CD14-positive monocyte (primary cell): ENCODE data around the gene CACNA1D. TPM values are rescaled to one million over a fixed set of nuclear protein-coding genes. Genes with fewer than 3 reads are reported as not detected.
A peak's percentile ranks its signal among the peaks of the same experiment; 100 is the strongest.

Experiments used
- DNase-seq, 3 donors: peaks; one replicate each; pipeline ENCODE4 v3.0.0-alpha.2; 2011 to 2022
- H2AFZ ChIP-seq: 2 replicates; pipeline ENCODE4 v1.6.0; 2012; ENCODE audit warnings: mild to moderate bottlenecking, low read depth, low read length, inconsistent platforms; ENCODE audit not compliant: insufficient read depth, poor library complexity, severe bottlenecking
- H3K27ac ChIP-seq, 2 donors: 1 replicate in 1 of 2; 2 replicates in 1 of 2; pipeline ENCODE4 v1.5.1; 2012 to 2013; ENCODE audit warnings: low read length in 2 of 2, control low read depth in 1 of 2, inconsistent platforms in 1 of 2, low read depth in 1 of 2, mild to moderate bottlenecking in 1 of 2
- H3K27me3 ChIP-seq, 2 donors: one replicate each; pipeline versions ENCODE4 v1.6.0 to v1.6.1; 2011 to 2013; ENCODE audit warnings: low read length in 2 of 2; ENCODE audit not compliant: control insufficient read depth in 2 of 2, insufficient read depth in 2 of 2
- H3K36me3 ChIP-seq, 2 donors: replicated peaks in 1 of 2; 1 replicate in 1 of 2; 2 replicates in 1 of 2; pipeline versions ENCODE4 v1.5.1 to v1.6.1; 2012 to 2013; ENCODE audit warnings: low read length in 2 of 2, control low read depth in 1 of 2, inconsistent platforms in 1 of 2, mild to moderate bottlenecking in 1 of 2; ENCODE audit not compliant: insufficient read depth in 2 of 2, control insufficient read depth in 1 of 2
- H3K4me1 ChIP-seq, 2 donors: 1 replicate in 1 of 2; 2 replicates in 1 of 2; pipeline versions ENCODE4 v1.5.1 to v1.6.1; 2012 to 2013; ENCODE audit warnings: low read length in 2 of 2, control low read depth in 1 of 2, inconsistent platforms in 1 of 2, mild to moderate bottlenecking in 1 of 2, moderate library complexity in 1 of 2; ENCODE audit not compliant: insufficient read depth in 2 of 2, control insufficient read depth in 1 of 2
- H3K4me2 ChIP-seq: replicated peaks from 2 replicates; pipeline ENCODE3; 2012; ENCODE audit warnings: low read length, moderate library complexity, mild to moderate bottlenecking; ENCODE audit not compliant: poor library complexity, severe bottlenecking; ENCODE audit errors: extremely low read depth
- H3K4me3 ChIP-seq, 3 experiments: fragments of 200-600 bp in 1 of 3; sonication (generic) in 1 of 3; replicated peaks in 1 of 3; 1 replicate in 2 of 3; 2 replicates in 1 of 3; pipeline ENCODE4 v1.5.1; 2011 to 2013; ENCODE audit warnings: low read length in 3 of 3, mild to moderate bottlenecking in 3 of 3, control low read depth in 2 of 3, low read depth in 2 of 3, inconsistent platforms in 1 of 3, moderate library complexity in 1 of 3
- H3K79me2 ChIP-seq: 2 replicates; pipeline ENCODE4 v1.6.0; 2012; ENCODE audit warnings: mild to moderate bottlenecking, control low read depth, inconsistent platforms, low read length, moderate library complexity; ENCODE audit not compliant: insufficient read depth
- H3K9ac ChIP-seq: 2 replicates; pipeline ENCODE4 v1.6.0; 2017; ENCODE audit warnings: low read length, mild to moderate bottlenecking; ENCODE audit not compliant: insufficient read depth, poor library complexity, severe bottlenecking
- H3K9me3 ChIP-seq, 2 donors: replicated peaks in 1 of 2; 1 replicate in 1 of 2; 2 replicates in 1 of 2; pipeline versions ENCODE4 v1.5.1 to v1.6.1; 2012 to 2013; ENCODE audit warnings: low read length in 2 of 2, control low read depth in 1 of 2; ENCODE audit not compliant: control insufficient read depth in 1 of 2, insufficient read depth in 1 of 2
- H4K20me1 ChIP-seq: 2 replicates; pipeline ENCODE4 v1.6.0; 2012; ENCODE audit warnings: mild to moderate bottlenecking, low read length, control low read depth, moderate library complexity; ENCODE audit not compliant: insufficient read depth
- H3K27ac Mint-ChIP-seq, 7 donors: one replicate each; pipeline ENCODE4 v1.8.0; 2020; ENCODE audit warnings: mild to moderate bottlenecking in 7 of 7, mixed read lengths in 7 of 7, moderate library complexity in 6 of 7, inconsistent platforms in 2 of 7
- H3K27me3 Mint-ChIP-seq, 3 donors: one replicate each; pipeline ENCODE4 v1.8.0; 2021 to 2022; ENCODE audit warnings: low read depth in 3 of 3, mild to moderate bottlenecking in 3 of 3, mixed read lengths in 3 of 3, moderate library complexity in 3 of 3, inconsistent platforms in 1 of 3
- H3K36me3 Mint-ChIP-seq, 2 donors: one replicate each; pipeline ENCODE4 v1.8.0; 2020; ENCODE audit warnings: mixed read lengths in 2 of 2, inconsistent platforms in 1 of 2, mild to moderate bottlenecking in 1 of 2
- H3K4me1 Mint-ChIP-seq: one replicate; pipeline ENCODE4 v1.8.0; 2020; ENCODE audit warnings: mild to moderate bottlenecking, mixed read lengths
- H3K4me3 Mint-ChIP-seq, 2 donors: one replicate each; pipeline ENCODE4 v1.8.0; 2020; ENCODE audit warnings: mild to moderate bottlenecking in 2 of 2, mixed read lengths in 2 of 2, moderate library complexity in 1 of 2
- H3K9me3 Mint-ChIP-seq, 7 donors: one replicate each; pipeline ENCODE4 v1.8.0; 2020 to 2022; ENCODE audit warnings: mixed read lengths in 7 of 7, mild to moderate bottlenecking in 6 of 7, moderate library complexity in 6 of 7, inconsistent platforms in 2 of 7
- WGBS: methylation state at CpG from one replicate; pipeline ENCODE4 v1.1.5; 2013; ENCODE audit warnings: missing lambda C conversion rate; ENCODE audit not compliant: insufficient coverage; 5-methylcytosine and 5-hydroxymethylcytosine counted together
- intact Hi-C, 2 donors: fragments of 100-400 bp; cut with micrococcal nuclease; formaldehyde crosslinking; loops; one replicate each; pipeline versions ENCODE4 v1.15.0 to v1.15.1; 2023
- polyA plus RNA-seq, 3 donors: library from polyadenylated mRNA; depleted of rRNA in 1 of 3; unstranded in 2 of 3; stranded (reverse) in 1 of 3; fragments of 300-500 nt in 2 of 3; fragments of >200 nt in 1 of 3; fragmentation: Illumina TruSeq in 2 of 3; gene quantifications; 1 replicate in 2 of 3; 2 replicates in 1 of 3; pipeline ENCODE4 v1.2.3, GENCODE V29; 2012 to 2021
- TF ChIP-seq, protein P1 (sequence below): fragments of 200-600 bp; IDR thresholded peaks from one replicate; pipeline ENCODE4 v1.8.0; 2022; ENCODE audit warnings: antibody characterized with exemption, mild to moderate bottlenecking

CACNA1D gene
- polyA plus RNA-seq, 3 donors: 0.29 to 1.2 (median 0.98) TPM

DNA sequence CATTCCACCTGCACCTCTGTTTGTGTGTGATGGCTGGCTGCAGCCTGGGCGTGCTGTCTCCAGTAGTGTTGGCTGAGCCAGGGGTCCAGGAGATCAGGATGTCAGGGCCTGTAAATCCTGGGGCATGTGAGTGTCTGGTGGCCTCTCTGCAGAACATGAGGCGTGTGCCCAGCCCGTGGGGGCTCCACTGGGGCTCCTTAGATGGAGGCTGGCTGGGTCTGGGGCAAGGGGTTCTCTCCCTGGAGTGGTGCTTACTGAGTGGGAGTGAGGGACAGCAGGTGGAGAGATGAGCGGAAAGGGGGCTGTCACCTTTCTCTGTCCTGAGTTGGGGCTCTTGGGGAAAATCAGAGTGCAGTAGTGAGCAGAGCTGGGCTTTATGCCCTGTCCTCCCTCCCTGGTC lies 199.6 kb downstream of the CACNA1D start:
- Histone ChIP-seq H3K9me3 (no peaks in the 10 kb centered on the region), H3K27me3 (peaks cover 0 to 14% of the 10 kb centered on the region in 2 donors), H3K4me1 (no peaks in the 10 kb centered on the region), H3K9ac (no peak overlapping the region), H3K27ac (no peak overlapping the region), H3K36me3 (no peaks in the 10 kb centered on the region), H4K20me1 (no peaks in the 10 kb centered on the region), H2AFZ (no peak overlapping the region), H3K4me2 (no peak overlapping the region), H3K4me3 (no peak overlapping the region), H3K79me2 (no peaks in the 10 kb centered on the region)
- peaks cover 4% of the 10 kb centered on the region for H3K4me1 Mint-ChIP-seq
- H3K27ac Mint-ChIP-seq: no peak overlapping the region
- intact Hi-C loops: no loop called here
- no peaks in the 10 kb centered on the region for H3K36me3 Mint-ChIP-seq
- H3K27me3 Mint-ChIP-seq: peaks cover 27 to 49% (median 33%) of the 10 kb centered on the region in 3 donors
- TF ChIP-seq, protein P1, sequence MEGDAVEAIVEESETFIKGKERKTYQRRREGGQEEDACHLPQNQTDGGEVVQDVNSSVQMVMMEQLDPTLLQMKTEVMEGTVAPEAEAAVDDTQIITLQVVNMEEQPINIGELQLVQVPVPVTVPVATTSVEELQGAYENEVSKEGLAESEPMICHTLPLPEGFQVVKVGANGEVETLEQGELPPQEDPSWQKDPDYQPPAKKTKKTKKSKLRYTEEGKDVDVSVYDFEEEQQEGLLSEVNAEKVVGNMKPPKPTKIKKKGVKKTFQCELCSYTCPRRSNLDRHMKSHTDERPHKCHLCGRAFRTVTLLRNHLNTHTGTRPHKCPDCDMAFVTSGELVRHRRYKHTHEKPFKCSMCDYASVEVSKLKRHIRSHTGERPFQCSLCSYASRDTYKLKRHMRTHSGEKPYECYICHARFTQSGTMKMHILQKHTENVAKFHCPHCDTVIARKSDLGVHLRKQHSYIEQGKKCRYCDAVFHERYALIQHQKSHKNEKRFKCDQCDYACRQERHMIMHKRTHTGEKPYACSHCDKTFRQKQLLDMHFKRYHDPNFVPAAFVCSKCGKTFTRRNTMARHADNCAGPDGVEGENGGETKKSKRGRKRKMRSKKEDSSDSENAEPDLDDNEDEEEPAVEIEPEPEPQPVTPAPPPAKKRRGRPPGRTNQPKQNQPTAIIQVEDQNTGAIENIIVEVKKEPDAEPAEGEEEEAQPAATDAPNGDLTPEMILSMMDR: no peak
- WGBS: 88% methylated on average over 4 of the region's 4 CpGs
- H3K4me3 Mint-ChIP-seq: peak overlapping the region in 1 of 2 donors; percentile 51
- no peak for DNase-seq
- peaks cover 0 to 3% (median 0%) of the 10 kb centered on the region in 7 donors for H3K9me3 Mint-ChIP-seq

DNA sequence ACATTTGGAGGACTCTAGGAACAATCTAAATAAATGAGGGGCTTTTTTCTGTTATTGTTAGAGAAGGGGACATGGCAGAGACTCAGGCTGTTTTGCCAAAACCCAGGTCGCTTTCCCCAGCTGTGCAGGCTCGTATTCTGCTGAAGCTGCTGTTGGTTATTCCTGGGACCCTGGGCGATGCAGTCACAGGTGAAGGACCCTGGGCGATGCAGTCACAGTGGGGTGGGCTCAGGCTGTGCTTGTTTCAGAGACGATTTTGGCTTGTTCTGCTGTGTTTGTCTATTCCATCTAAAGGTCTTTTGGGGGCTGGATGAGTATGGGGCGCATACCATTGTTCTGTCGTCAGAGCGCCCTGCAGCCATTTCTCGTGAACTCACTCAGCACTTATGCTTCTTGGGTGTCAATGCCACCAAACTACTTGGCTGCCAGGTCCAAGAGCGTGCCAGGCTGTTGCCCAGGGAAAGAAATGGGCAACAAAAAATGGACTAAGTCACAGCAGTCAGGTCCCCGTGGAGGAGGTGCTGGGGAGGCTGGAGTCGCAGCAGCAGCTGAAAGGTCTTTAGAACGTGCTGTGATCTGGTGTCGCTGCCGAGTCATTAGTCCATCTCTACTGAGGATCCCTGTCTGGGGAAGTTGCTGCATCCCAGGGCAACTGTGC lies 200.4 kb downstream of the CACNA1D start:
- H3K27ac Mint-ChIP-seq: no peak overlapping the region
- H3K36me3 Mint-ChIP-seq: no peaks in the 10 kb centered on the region
- Histone ChIP-seq H3K79me2 (no peaks in the 10 kb centered on the region), H3K27me3 (peaks cover 0 to 14% of the 10 kb centered on the region in 2 donors), H2AFZ (no peak overlapping the region), H3K9ac (no peak overlapping the region), H3K36me3 (no peaks in the 10 kb centered on the region), H3K4me3 (no peak overlapping the region), H3K4me2 (no peak overlapping the region), H3K9me3 (no peaks in the 10 kb centered on the region), H3K27ac (no peak overlapping the region), H3K4me1 (no peaks in the 10 kb centered on the region), H4K20me1 (no peaks in the 10 kb centered on the region)
- peak overlapping the region in 1 of 2 donors; percentile 16 for H3K4me3 Mint-ChIP-seq
- WGBS: 91% methylated on average over 14 of the region's 15 CpGs
- peaks cover 0 to 3% (median 0%) of the 10 kb centered on the region in 7 donors for H3K9me3 Mint-ChIP-seq
- DNase-seq: no peak
- intact Hi-C loops: no loop called here
- H3K27me3 Mint-ChIP-seq: peaks cover 26 to 53% (median 33%) of the 10 kb centered on the region in 3 donors
- TF ChIP-seq, protein P1: no peak
- peaks cover 4% of the 10 kb centered on the region for H3K4me1 Mint-ChIP-seq
